H1 (cell line): ENCODE data around the gene DNAJA3. TPM values are rescaled to one million over a fixed set of nuclear protein-coding genes. Genes with fewer than 3 reads are reported as not detected.

Experiments
- CTCF ChIA-PET: fragments of 300-600 bp; sonication (Branson Sonifier 250); formaldehyde crosslinking; loops from one replicate; lab custom pipeline; 2021; ENCODE audit not compliant: partially characterized antibody; lab: Charles Lee
- POLR2A ChIA-PET: fragments of 300-600 bp; sonication (Branson Sonifier 250); formaldehyde crosslinking; loops from one replicate; lab custom pipeline; 2021; ENCODE audit warnings: inconsistent platforms; ENCODE audit not compliant: partially characterized antibody; lab: Charles Lee
- DNase-seq, 2 experiments: peaks; one replicate each; pipeline versions ENCODE4 v3.0.0 to v3.0.0-alpha.2; 2010 to 2022; ENCODE audit warnings: low spot score in 2 of 2, low read depth in 1 of 2, mixed read lengths in 1 of 2
- FAIRE-seq: peaks from 2 replicates; lab custom pipeline; 2011; peaks lifted over from hg19 to GRCh38; lab: Jason Lieb, UNC
- H2AFZ ChIP-seq: 2 replicates; pipeline ENCODE4 v1.8.1; 2012; ENCODE audit warnings: low read length, inconsistent platforms
- H2AK5ac ChIP-seq: 2 replicates; pipeline ENCODE4 v1.6.1; 2013; ENCODE audit warnings: low read depth, low read length
- H2BK120ac ChIP-seq: replicated peaks from 2 replicates; pipeline ENCODE3; 2013; ENCODE audit warnings: low read depth, low read length, inconsistent platforms
- H2BK12ac ChIP-seq: 2 replicates; pipeline ENCODE4 v1.6.1; 2013; ENCODE audit warnings: low read depth, low read length
- H2BK15ac ChIP-seq: 2 replicates; pipeline ENCODE4 v1.6.1; 2013; ENCODE audit warnings: low read length
- H2BK20ac ChIP-seq: 2 replicates; pipeline ENCODE4 v1.6.1; 2013; ENCODE audit warnings: low read length
- H2BK5ac ChIP-seq: 2 replicates; pipeline ENCODE4 v1.6.1; 2013; ENCODE audit warnings: low read depth, low read length
- H3K14ac ChIP-seq: 2 replicates; pipeline ENCODE4 v1.6.1; 2013; ENCODE audit warnings: inconsistent platforms; ENCODE audit not compliant: insufficient read length
- H3K18ac ChIP-seq: 2 replicates; pipeline ENCODE4 v1.6.1; 2013; ENCODE audit warnings: low read length; ENCODE audit errors: extremely low read depth
- H3K23ac ChIP-seq: 2 replicates; pipeline ENCODE4 v1.6.1; 2013; ENCODE audit warnings: inconsistent platforms; ENCODE audit not compliant: insufficient read length
- H3K23me2 ChIP-seq: 2 replicates; pipeline ENCODE4 v1.6.1; 2013; ENCODE audit warnings: low read depth, low read length
- H3K27ac ChIP-seq: 2 replicates; pipeline ENCODE4 v1.6.1; 2011; ENCODE audit warnings: low read depth, low read length, inconsistent platforms
- H3K27me3 ChIP-seq, 4 experiments: replicated peaks in 1 of 4; 1 replicate in 1 of 4; 2 replicates in 3 of 4; pipeline versions ENCODE4 v1.6.1 to v1.8.1; 2011 to 2013; ENCODE audit warnings: low read length in 3 of 4, mild to moderate bottlenecking in 3 of 4, inconsistent platforms in 2 of 4, mixed read lengths in 2 of 4, moderate library complexity in 1 of 4; ENCODE audit not compliant: control insufficient read depth in 3 of 4, insufficient read depth in 3 of 4; ENCODE audit errors: extremely low read depth in 1 of 4
- H3K36me3 ChIP-seq, 4 experiments: 2 replicates each; pipeline versions ENCODE4 v1.6.1 to v1.8.1; 2011 to 2013; ENCODE audit warnings: mild to moderate bottlenecking in 4 of 4, low read length in 3 of 4, moderate library complexity in 2 of 4, control low read depth in 1 of 4, inconsistent platforms in 1 of 4; ENCODE audit not compliant: insufficient read depth in 4 of 4, control insufficient read depth in 2 of 4
- H3K4ac ChIP-seq: replicated peaks from 2 replicates; pipeline ENCODE3; 2013; ENCODE audit warnings: low read length, low read depth, mixed read lengths, inconsistent platforms; ENCODE audit not compliant: insufficient read length
- H3K4me1 ChIP-seq, 4 experiments: replicated peaks in 1 of 4; 1 replicate in 1 of 4; 2 replicates in 3 of 4; pipeline versions ENCODE4 v1.6.1 to v1.8.1; 2011 to 2013; ENCODE audit warnings: low read length in 3 of 4, inconsistent platforms in 2 of 4, mixed read lengths in 1 of 4; ENCODE audit not compliant: insufficient read depth in 4 of 4, control insufficient read depth in 3 of 4
- H3K4me2 ChIP-seq, 2 experiments: 2 replicates each; pipeline versions ENCODE4 v1.6.1 to v1.8.1; 2011 to 2013; ENCODE audit warnings: low read depth in 2 of 2, low read length in 2 of 2, control low read depth in 1 of 2, inconsistent platforms in 1 of 2, mild to moderate bottlenecking in 1 of 2; ENCODE audit not compliant: insufficient read depth in 1 of 2
- H3K4me3 ChIP-seq, 4 experiments: fragments of 200-600, 300-600 bp in 1 of 4; sonication (generic), shearing (Covaris generic), sonication (Bioruptor Twin) in 1 of 4; 2 replicates each; pipeline versions ENCODE4 v1.5.1 to v1.8.1; 2011 to 2016; ENCODE audit warnings: low read length in 4 of 4, low read depth in 3 of 4, control low read depth in 2 of 4, inconsistent platforms in 2 of 4, mild to moderate bottlenecking in 2 of 4, mixed read lengths in 1 of 4, moderate library complexity in 1 of 4; ENCODE audit not compliant: insufficient read depth in 2 of 4; ENCODE audit errors: extremely low read depth in 1 of 4
- H3K56ac ChIP-seq: replicated peaks from 2 replicates; pipeline ENCODE3; 2013; ENCODE audit warnings: low read depth, mild to moderate bottlenecking, mixed read lengths, low read length, inconsistent platforms; ENCODE audit not compliant: insufficient read length
- H3K79me1 ChIP-seq: 2 replicates; pipeline ENCODE4 v1.6.1; 2013; ENCODE audit warnings: low read depth, low read length, control low read depth
- H3K79me2 ChIP-seq, 2 experiments: 2 replicates each; pipeline versions ENCODE4 v1.6.1 to v1.8.1; 2012 to 2013; ENCODE audit warnings: low read length in 2 of 2, mild to moderate bottlenecking in 2 of 2, inconsistent platforms in 1 of 2; ENCODE audit not compliant: insufficient read depth in 2 of 2, control insufficient read depth in 1 of 2
- H3K9ac ChIP-seq, 4 experiments: replicated peaks in 1 of 4; 1 replicate in 1 of 4; 2 replicates in 3 of 4; pipeline versions ENCODE4 v1.6.1 to v1.8.1; 2011 to 2013; ENCODE audit warnings: low read depth in 3 of 4, low read length in 3 of 4, control low read depth in 2 of 4, mild to moderate bottlenecking in 2 of 4, moderate library complexity in 2 of 4, inconsistent platforms in 1 of 4; ENCODE audit errors: extremely low read depth in 1 of 4
- H3K9me3 ChIP-seq, 2 experiments: 2 replicates each; pipeline versions ENCODE4 v1.6.1 to v1.8.1; 2012 to 2013; ENCODE audit warnings: mild to moderate bottlenecking in 2 of 2, moderate library complexity in 2 of 2, control low read depth in 1 of 2, inconsistent platforms in 1 of 2, low read depth in 1 of 2, low read length in 1 of 2, mixed read lengths in 1 of 2; ENCODE audit not compliant: insufficient read depth in 2 of 2
- H4K20me1 ChIP-seq, 2 experiments: replicated peaks in 1 of 2; 2 replicates each; pipeline versions ENCODE3 to v1.8.1; 2011 to 2013; ENCODE audit warnings: inconsistent platforms in 2 of 2, low read length in 2 of 2, mild to moderate bottlenecking in 1 of 2; ENCODE audit not compliant: insufficient read depth in 2 of 2, control insufficient read depth in 1 of 2
- H4K5ac ChIP-seq: 2 replicates; pipeline ENCODE4 v1.6.1; 2013; ENCODE audit warnings: low read length, low read depth, mixed read lengths, inconsistent platforms; ENCODE audit not compliant: insufficient read length
- H4K8ac ChIP-seq: 2 replicates; pipeline ENCODE4 v1.8.0; 2013; ENCODE audit warnings: mild to moderate bottlenecking, moderate library complexity, low read length, inconsistent platforms; ENCODE audit not compliant: insufficient read depth; ENCODE audit errors: extremely low read depth
- H4K91ac ChIP-seq: replicated peaks from 2 replicates; pipeline ENCODE3; 2013; ENCODE audit warnings: low read length, mixed read lengths, inconsistent platforms; ENCODE audit not compliant: insufficient read length
- CHD2 ChIP-seq: IDR thresholded peaks from 2 replicates; pipeline ENCODE4 v1.6.1; 2012; ENCODE audit warnings: low read length, improper control_type of control experiment
- CTBP2 ChIP-seq: IDR thresholded peaks from 2 replicates; pipeline ENCODE4 v1.7.0; 2011; ENCODE audit warnings: borderline replicate concordance, mild to moderate bottlenecking, moderate library complexity, mixed read lengths, low read length; ENCODE audit not compliant: insufficient read depth, insufficient read length
- FOSL1 ChIP-seq: IDR thresholded peaks from 2 replicates; pipeline ENCODE4 v1.6.1; 2011; ENCODE audit warnings: mild to moderate bottlenecking, low read depth, low read length, moderate library complexity; ENCODE audit not compliant: insufficient read depth
- KDM1A ChIP-seq: fragments of 200-600, 300-600 bp; sonication (generic); IDR thresholded peaks from 2 replicates; pipeline ENCODE4 v1.7.1; 2016; ENCODE audit warnings: mild to moderate bottlenecking, low read length, borderline replicate concordance
- KDM4A ChIP-seq: IDR thresholded peaks from one replicate; pipeline ENCODE4 v1.7.1; 2012; ENCODE audit warnings: low read depth, mild to moderate bottlenecking, moderate library complexity, low read length, inconsistent platforms; ENCODE audit not compliant: severe bottlenecking
- KDM5A ChIP-seq: fragments of 200-600 bp; IDR thresholded peaks from 2 replicates; pipeline ENCODE4 v1.7.1; 2012; ENCODE audit warnings: mild to moderate bottlenecking, low read length, inconsistent platforms, mixed read lengths
- PHF8 ChIP-seq: fragments of 200-600 bp; sonication (generic); conservative IDR thresholded peaks from 2 replicates; pipeline ENCODE4 v1.7.1; 2012; ENCODE audit warnings: low read depth, mild to moderate bottlenecking, inconsistent platforms, low read length, moderate library complexity
- SIRT6 ChIP-seq: IDR thresholded peaks from one replicate; pipeline ENCODE4 v1.7.1; 2012; ENCODE audit warnings: low read length, inconsistent platforms
- SIX5 ChIP-seq: IDR thresholded peaks from 2 replicates; pipeline ENCODE4 v1.6.1; 2011; ENCODE audit warnings: mild to moderate bottlenecking, low read depth, low read length
- SUZ12 ChIP-seq: fragments of 200-600 bp; sonication (generic); IDR thresholded peaks from 2 replicates; pipeline ENCODE4 v1.6.1; 2012; ENCODE audit warnings: mild to moderate bottlenecking, inconsistent platforms, low read length, moderate library complexity, mixed read lengths
- TAF1 ChIP-seq: IDR thresholded peaks from 2 replicates; pipeline ENCODE4 v1.6.1; 2011; ENCODE audit warnings: mild to moderate bottlenecking, low read depth, low read length
- WGBS, 2 experiments: shearing (Covaris generic) in 1 of 2; methylation state at CpG; one replicate each; pipeline versions ENCODE4 v1.1.6 to v1.1.7; 2013 to 2015; ENCODE audit warnings: low lambda C conversion rate in 2 of 2, mixed read lengths in 2 of 2, inconsistent platforms in 1 of 2, low coverage in 1 of 2, missing lambda C conversion rate in 1 of 2; ENCODE audit not compliant: insufficient replicate concordance in 2 of 2, insufficient coverage in 1 of 2, insufficient read length in 1 of 2; ENCODE audit errors: extremely low coverage in 1 of 2, missing lambda C conversion rate in 1 of 2; 5-methylcytosine and 5-hydroxymethylcytosine counted together
- polyA plus RNA-seq, 7 experiments: library from polyadenylated mRNA; depleted of rRNA in 3 of 7; stranded (reverse) in 5 of 7; unstranded in 2 of 7; fragments of >200 nt in 5 of 7; fragments of 200-250 nt in 2 of 7; gene quantifications; 1 replicate in 5 of 7; 2 replicates in 1 of 7; 4 replicates in 1 of 7; pipeline versions ENCODE4 v1.2.1 to v1.2.3, GENCODE V29; 2011 to 2013; ENCODE audit warnings: missing spikeins in 2 of 7, mixed read lengths in 2 of 7
- total RNA-seq: library from RNA; stranded (reverse); fragmentation: NEBNext Ultra II Directional; extraction: Animal tissue kit (Norgen Biotek cat#: 25700); gene quantifications from 2 replicates; pipeline ENCODE4 v1.2.1, GENCODE V29; 2021
- TF ChIP-seq, protein P1 (sequence below): IDR thresholded peaks from 2 replicates; pipeline ENCODE4 v1.6.1; 2011; ENCODE audit warnings: low read length, improper control_type of control experiment

DNAJA3 gene
- total and polyA plus RNA-seq, 2 of the 8 experiments (the other 6 are each of a cell fraction or from before 2014, with no cell fraction given): 37.3 to 59.1 TPM

DNA sequence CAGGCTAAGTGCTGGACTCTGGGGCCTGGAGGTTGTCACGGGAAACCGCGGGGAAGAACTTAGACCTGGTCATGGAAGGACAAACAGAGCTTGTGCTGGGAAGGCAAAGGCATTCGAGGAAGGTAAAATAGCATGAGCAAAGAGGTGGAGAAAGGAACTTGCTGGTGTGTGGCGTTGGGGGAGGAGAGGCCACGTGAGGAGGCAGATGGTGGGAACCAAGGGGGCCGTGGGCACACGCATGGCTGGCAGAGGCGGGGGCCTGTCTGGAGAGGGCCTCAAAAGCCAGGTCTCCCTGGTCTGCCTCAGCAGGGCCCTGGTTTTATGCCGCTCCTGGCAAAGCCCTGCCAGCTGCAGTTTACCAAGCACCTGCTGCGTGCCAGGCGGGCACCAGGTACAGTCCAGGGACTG lies 24.6 kb upstream of the DNAJA3 start:
- no peaks in the 10 kb centered on the region for H3K36me3 ChIP-seq

More for the DNA sequence above, 24.6 kb upstream of the DNAJA3 start:
- H2AK5ac ChIP-seq: no peak overlapping the region
- POLR2A ChIA-PET: interaction anchor here (4.0 to 4.2 kb wide), 2 partner anchors 9 to 50 kb away, joined by 15 to 45 read pairs; partner anchors contain the start of gene PAM16
- no peak overlapping the region for H2BK120ac ChIP-seq
- no peak overlapping the region for H3K4me3 ChIP-seq
- DNase-seq (no peak), FAIRE-seq (no peak)
- H3K14ac ChIP-seq: no peak overlapping the region
- H4K8ac ChIP-seq: no peak overlapping the region
- 91% methylated on average over 11 of the region's 12 CpGs; no CpG with 5 or more reads in 1 of the 2 experiments for WGBS, 2 experiments
- H3K4ac ChIP-seq: no peak overlapping the region
- no peak overlapping the region for H4K91ac ChIP-seq
- H4K5ac ChIP-seq: no peak overlapping the region
- H2AFZ ChIP-seq: no peak overlapping the region
- H2BK15ac ChIP-seq: no peak overlapping the region
- no peaks in the 10 kb centered on the region for H3K79me2 ChIP-seq
- no peaks in the 10 kb centered on the region for H3K9me3 ChIP-seq
- no peaks in the 10 kb centered on the region for H3K27me3 ChIP-seq
- 0 out of 2 replicates have a peak overlapping the region, but pooled peaks have one; percentile 60 for H2BK12ac ChIP-seq
- H3K9ac ChIP-seq: no peak overlapping the region
- H2BK5ac ChIP-seq: 0 out of 2 replicates have a peak overlapping the region, but pooled peaks have one; percentile 16
- H3K18ac ChIP-seq: no peak overlapping the region
- peaks cover 0 to 4% (median 2%) of the 10 kb centered on the region in 4 experiments; a peak in 3 of 7 replicates for H3K4me1 ChIP-seq
- no peak overlapping the region for H3K23ac ChIP-seq
- H4K20me1 ChIP-seq: peaks cover 0 to 3% of the 10 kb centered on the region in 2 experiments
- H3K79me1 ChIP-seq: no peaks in the 10 kb centered on the region
- H3K27ac ChIP-seq: no peak overlapping the region
- CTCF ChIA-PET: interaction anchor here (0.8 to 17.2 kb wide), 8 partner anchors 14 to 139 kb away, joined by 3 to 659 read pairs (median 146); partner anchors contain the start of genes CORO7, PAM16 and VASN
- TF ChIP-seq PHF8 (no peak), SUZ12 (no peak), CTBP2 (no peak), CHD2 (no peak), TAF1 (no peak), SIX5 (no peak), KDM1A (no peak), FOSL1 (no peak), KDM4A (no peak), SIRT6 (no peak), KDM5A (no peak)
- TF ChIP-seq, protein P1, sequence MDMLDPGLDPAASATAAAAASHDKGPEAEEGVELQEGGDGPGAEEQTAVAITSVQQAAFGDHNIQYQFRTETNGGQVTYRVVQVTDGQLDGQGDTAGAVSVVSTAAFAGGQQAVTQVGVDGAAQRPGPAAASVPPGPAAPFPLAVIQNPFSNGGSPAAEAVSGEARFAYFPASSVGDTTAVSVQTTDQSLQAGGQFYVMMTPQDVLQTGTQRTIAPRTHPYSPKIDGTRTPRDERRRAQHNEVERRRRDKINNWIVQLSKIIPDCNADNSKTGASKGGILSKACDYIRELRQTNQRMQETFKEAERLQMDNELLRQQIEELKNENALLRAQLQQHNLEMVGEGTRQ: no peak
- TF ChIP-seq, all 59 proteins: peak for 0
- H3K4me2 ChIP-seq: no peak overlapping the region
- H3K56ac ChIP-seq: no peak overlapping the region
- 0 out of 2 replicates have a peak overlapping the region, but pooled peaks have one; percentile 32 for H2BK20ac ChIP-seq
- no peaks in the 10 kb centered on the region for H3K23me2 ChIP-seq
